H1 (cell line): Measurements from ENCODE around the gene CHI3L1. TPM values are rescaled to one million over a fixed set of nuclear protein-coding genes. Genes with fewer than 3 reads are reported as not detected.

ENCODE experiments used
- CTCF ChIA-PET: fragments of 300-600 bp; sonication (Branson Sonifier 250); formaldehyde crosslinking; loops from one replicate; lab custom pipeline; 2021; ENCODE audit not compliant: partially characterized antibody; lab: Charles Lee
- POLR2A ChIA-PET: fragments of 300-600 bp; sonication (Branson Sonifier 250); formaldehyde crosslinking; loops from one replicate; lab custom pipeline; 2021; ENCODE audit warnings: inconsistent platforms; ENCODE audit not compliant: partially characterized antibody; lab: Charles Lee
- DNase-seq, 2 experiments: peaks; one replicate each; pipeline versions ENCODE4 v3.0.0 to v3.0.0-alpha.2; 2010 to 2022; ENCODE audit warnings: low spot score in 2 of 2, low read depth in 1 of 2, mixed read lengths in 1 of 2
- FAIRE-seq: peaks from 2 replicates; lab custom pipeline; 2011; peaks lifted over from hg19 to GRCh38; lab: Jason Lieb, UNC
- H2AFZ ChIP-seq: 2 replicates; pipeline ENCODE4 v1.8.1; 2012; ENCODE audit warnings: low read length, inconsistent platforms
- H2AK5ac ChIP-seq: 2 replicates; pipeline ENCODE4 v1.6.1; 2013; ENCODE audit warnings: low read depth, low read length
- H2BK120ac ChIP-seq: replicated peaks from 2 replicates; pipeline ENCODE3; 2013; ENCODE audit warnings: low read depth, low read length, inconsistent platforms
- H2BK12ac ChIP-seq: 2 replicates; pipeline ENCODE4 v1.6.1; 2013; ENCODE audit warnings: low read depth, low read length
- H2BK15ac ChIP-seq: 2 replicates; pipeline ENCODE4 v1.6.1; 2013; ENCODE audit warnings: low read length
- H2BK20ac ChIP-seq: 2 replicates; pipeline ENCODE4 v1.6.1; 2013; ENCODE audit warnings: low read length
- H2BK5ac ChIP-seq: 2 replicates; pipeline ENCODE4 v1.6.1; 2013; ENCODE audit warnings: low read depth, low read length
- H3K14ac ChIP-seq: 2 replicates; pipeline ENCODE4 v1.6.1; 2013; ENCODE audit warnings: inconsistent platforms; ENCODE audit not compliant: insufficient read length
- H3K18ac ChIP-seq: 2 replicates; pipeline ENCODE4 v1.6.1; 2013; ENCODE audit warnings: low read length; ENCODE audit errors: extremely low read depth
- H3K23ac ChIP-seq: 2 replicates; pipeline ENCODE4 v1.6.1; 2013; ENCODE audit warnings: inconsistent platforms; ENCODE audit not compliant: insufficient read length
- H3K23me2 ChIP-seq: 2 replicates; pipeline ENCODE4 v1.6.1; 2013; ENCODE audit warnings: low read depth, low read length
- H3K27ac ChIP-seq: 2 replicates; pipeline ENCODE4 v1.6.1; 2011; ENCODE audit warnings: low read depth, low read length, inconsistent platforms
- H3K27me3 ChIP-seq, 4 experiments: replicated peaks in 1 of 4; 1 replicate in 1 of 4; 2 replicates in 3 of 4; pipeline versions ENCODE4 v1.6.1 to v1.8.1; 2011 to 2013; ENCODE audit warnings: low read length in 3 of 4, mild to moderate bottlenecking in 3 of 4, inconsistent platforms in 2 of 4, mixed read lengths in 2 of 4, moderate library complexity in 1 of 4; ENCODE audit not compliant: control insufficient read depth in 3 of 4, insufficient read depth in 3 of 4; ENCODE audit errors: extremely low read depth in 1 of 4
- H3K36me3 ChIP-seq, 4 experiments: 2 replicates each; pipeline versions ENCODE4 v1.6.1 to v1.8.1; 2011 to 2013; ENCODE audit warnings: mild to moderate bottlenecking in 4 of 4, low read length in 3 of 4, moderate library complexity in 2 of 4, control low read depth in 1 of 4, inconsistent platforms in 1 of 4; ENCODE audit not compliant: insufficient read depth in 4 of 4, control insufficient read depth in 2 of 4
- H3K4ac ChIP-seq: replicated peaks from 2 replicates; pipeline ENCODE3; 2013; ENCODE audit warnings: low read length, low read depth, mixed read lengths, inconsistent platforms; ENCODE audit not compliant: insufficient read length
- H3K4me1 ChIP-seq, 4 experiments: replicated peaks in 1 of 4; 1 replicate in 1 of 4; 2 replicates in 3 of 4; pipeline versions ENCODE4 v1.6.1 to v1.8.1; 2011 to 2013; ENCODE audit warnings: low read length in 3 of 4, inconsistent platforms in 2 of 4, mixed read lengths in 1 of 4; ENCODE audit not compliant: insufficient read depth in 4 of 4, control insufficient read depth in 3 of 4
- H3K4me2 ChIP-seq, 2 experiments: 2 replicates each; pipeline versions ENCODE4 v1.6.1 to v1.8.1; 2011 to 2013; ENCODE audit warnings: low read depth in 2 of 2, low read length in 2 of 2, control low read depth in 1 of 2, inconsistent platforms in 1 of 2, mild to moderate bottlenecking in 1 of 2; ENCODE audit not compliant: insufficient read depth in 1 of 2
- H3K4me3 ChIP-seq, 4 experiments: fragments of 200-600, 300-600 bp in 1 of 4; sonication (generic), shearing (Covaris generic), sonication (Bioruptor Twin) in 1 of 4; 2 replicates each; pipeline versions ENCODE4 v1.5.1 to v1.8.1; 2011 to 2016; ENCODE audit warnings: low read length in 4 of 4, low read depth in 3 of 4, control low read depth in 2 of 4, inconsistent platforms in 2 of 4, mild to moderate bottlenecking in 2 of 4, mixed read lengths in 1 of 4, moderate library complexity in 1 of 4; ENCODE audit not compliant: insufficient read depth in 2 of 4; ENCODE audit errors: extremely low read depth in 1 of 4
- H3K56ac ChIP-seq: replicated peaks from 2 replicates; pipeline ENCODE3; 2013; ENCODE audit warnings: low read depth, mild to moderate bottlenecking, mixed read lengths, low read length, inconsistent platforms; ENCODE audit not compliant: insufficient read length
- H3K79me1 ChIP-seq: 2 replicates; pipeline ENCODE4 v1.6.1; 2013; ENCODE audit warnings: low read depth, low read length, control low read depth
- H3K79me2 ChIP-seq, 2 experiments: 2 replicates each; pipeline versions ENCODE4 v1.6.1 to v1.8.1; 2012 to 2013; ENCODE audit warnings: low read length in 2 of 2, mild to moderate bottlenecking in 2 of 2, inconsistent platforms in 1 of 2; ENCODE audit not compliant: insufficient read depth in 2 of 2, control insufficient read depth in 1 of 2
- H3K9ac ChIP-seq, 4 experiments: replicated peaks in 1 of 4; 1 replicate in 1 of 4; 2 replicates in 3 of 4; pipeline versions ENCODE4 v1.6.1 to v1.8.1; 2011 to 2013; ENCODE audit warnings: low read depth in 3 of 4, low read length in 3 of 4, control low read depth in 2 of 4, mild to moderate bottlenecking in 2 of 4, moderate library complexity in 2 of 4, inconsistent platforms in 1 of 4; ENCODE audit errors: extremely low read depth in 1 of 4
- H3K9me3 ChIP-seq, 2 experiments: 2 replicates each; pipeline versions ENCODE4 v1.6.1 to v1.8.1; 2012 to 2013; ENCODE audit warnings: mild to moderate bottlenecking in 2 of 2, moderate library complexity in 2 of 2, control low read depth in 1 of 2, inconsistent platforms in 1 of 2, low read depth in 1 of 2, low read length in 1 of 2, mixed read lengths in 1 of 2; ENCODE audit not compliant: insufficient read depth in 2 of 2
- H4K20me1 ChIP-seq, 2 experiments: replicated peaks in 1 of 2; 2 replicates each; pipeline versions ENCODE3 to v1.8.1; 2011 to 2013; ENCODE audit warnings: inconsistent platforms in 2 of 2, low read length in 2 of 2, mild to moderate bottlenecking in 1 of 2; ENCODE audit not compliant: insufficient read depth in 2 of 2, control insufficient read depth in 1 of 2
- H4K5ac ChIP-seq: 2 replicates; pipeline ENCODE4 v1.6.1; 2013; ENCODE audit warnings: low read length, low read depth, mixed read lengths, inconsistent platforms; ENCODE audit not compliant: insufficient read length
- H4K8ac ChIP-seq: 2 replicates; pipeline ENCODE4 v1.8.0; 2013; ENCODE audit warnings: mild to moderate bottlenecking, moderate library complexity, low read length, inconsistent platforms; ENCODE audit not compliant: insufficient read depth; ENCODE audit errors: extremely low read depth
- H4K91ac ChIP-seq: replicated peaks from 2 replicates; pipeline ENCODE3; 2013; ENCODE audit warnings: low read length, mixed read lengths, inconsistent platforms; ENCODE audit not compliant: insufficient read length
- CREB1 ChIP-seq: IDR thresholded peaks from 2 replicates; pipeline ENCODE4 v1.6.1; 2012; ENCODE audit warnings: inconsistent platforms
- EGR1 ChIP-seq: IDR thresholded peaks from 2 replicates; pipeline ENCODE4 v1.6.1; 2011; ENCODE audit warnings: low read depth, low read length, borderline replicate concordance
- EP300 ChIP-seq, 2 experiments: IDR thresholded peaks; 1 replicate in 1 of 2; 2 replicates in 1 of 2; pipeline ENCODE4 v1.6.1; 2011 to 2012; ENCODE audit warnings: low read depth in 2 of 2, low read length in 2 of 2, mild to moderate bottlenecking in 2 of 2, borderline replicate concordance in 1 of 2, inconsistent platforms in 1 of 2, moderate library complexity in 1 of 2
- GABPA ChIP-seq: IDR thresholded peaks from 2 replicates; pipeline ENCODE4 v1.6.1; 2011; ENCODE audit warnings: mild to moderate bottlenecking, low read length, moderate library complexity, borderline replicate concordance; ENCODE audit not compliant: insufficient read depth
- GTF2F1 ChIP-seq: IDR thresholded peaks from 2 replicates; pipeline ENCODE4 v1.6.1; 2012; ENCODE audit warnings: low read depth, low read length, improper control_type of control experiment, borderline replicate concordance
- JUN ChIP-seq: IDR thresholded peaks from 2 replicates; pipeline ENCODE4 v1.6.1; 2011; ENCODE audit warnings: low read depth, mild to moderate bottlenecking, improper control_type of control experiment, low read length
- NANOG ChIP-seq: IDR thresholded peaks from 2 replicates; pipeline ENCODE4 v1.6.1; 2011; ENCODE audit warnings: low read length, low read depth, mild to moderate bottlenecking, inconsistent platforms; ENCODE audit not compliant: insufficient read depth, poor library complexity, severe bottlenecking
- WGBS, 2 experiments: shearing (Covaris generic) in 1 of 2; methylation state at CpG; one replicate each; pipeline versions ENCODE4 v1.1.6 to v1.1.7; 2013 to 2015; ENCODE audit warnings: low lambda C conversion rate in 2 of 2, mixed read lengths in 2 of 2, inconsistent platforms in 1 of 2, low coverage in 1 of 2, missing lambda C conversion rate in 1 of 2; ENCODE audit not compliant: insufficient replicate concordance in 2 of 2, insufficient coverage in 1 of 2, insufficient read length in 1 of 2; ENCODE audit errors: extremely low coverage in 1 of 2, missing lambda C conversion rate in 1 of 2; 5-methylcytosine and 5-hydroxymethylcytosine counted together
- polyA plus RNA-seq, 7 experiments: library from polyadenylated mRNA; depleted of rRNA in 3 of 7; stranded (reverse) in 5 of 7; unstranded in 2 of 7; fragments of >200 nt in 5 of 7; fragments of 200-250 nt in 2 of 7; gene quantifications; 1 replicate in 5 of 7; 2 replicates in 1 of 7; 4 replicates in 1 of 7; pipeline versions ENCODE4 v1.2.1 to v1.2.3, GENCODE V29; 2011 to 2013; ENCODE audit warnings: missing spikeins in 2 of 7, mixed read lengths in 2 of 7
- total RNA-seq: library from RNA; stranded (reverse); fragmentation: NEBNext Ultra II Directional; extraction: Animal tissue kit (Norgen Biotek cat#: 25700); gene quantifications from 2 replicates; pipeline ENCODE4 v1.2.1, GENCODE V29; 2021

The CHI3L1 gene
- total and polyA plus RNA-seq, 2 of the 8 experiments (the other 6 are each of a cell fraction or from before 2014, with no cell fraction given): 1.0 TPM; not detected in 1

- H4K20me1 ChIP-seq: no peaks in the 10 kb centered on the region
- no peak for TF ChIP-seq JUN
- TF ChIP-seq CREB1: no peak
- no peak for TF ChIP-seq GABPA
- no peak for TF ChIP-seq GTF2F1
- TF ChIP-seq EP300 (IDR thresholded peaks at IDR 0.05; ENCODE audit: borderline replicate concordance in 1 of 2, low read depth in 2 of 2, low read length in 2 of 2): no peak
- no peak for TF ChIP-seq EGR1
- no peak for TF ChIP-seq NANOG
- H2BK15ac ChIP-seq: no peak overlapping the region
- no peak overlapping the region for H3K27ac ChIP-seq
- no peak overlapping the region for H4K8ac ChIP-seq
- no peak overlapping the region for H4K91ac ChIP-seq
- no peak overlapping the region for H3K14ac ChIP-seq
- no peak overlapping the region for H4K5ac ChIP-seq
- H2AFZ ChIP-seq: no peak overlapping the region
- FAIRE-seq: no peak
- H3K27me3 ChIP-seq: no peaks in the 10 kb centered on the region
- H3K18ac ChIP-seq: no peak overlapping the region
- H3K9ac ChIP-seq: no peak overlapping the region
- ChIA-PET CTCF (interaction anchor here (0.8 to 18.1 kb wide), 12 partner anchors 11 to 178 kb away, joined by 3 to 479 read pairs (median 4); partner anchors contain the start of genes ADORA1 and MYOG), POLR2A (interaction anchor here (0.5 to 0.8 kb wide), 2 partner anchors 120 to 410 kb away, joined by 3 to 4 read pairs; no protein-coding TSS in a partner anchor)
- H3K79me2 ChIP-seq: no peaks in the 10 kb centered on the region
- H3K4me1 ChIP-seq: peaks cover 0 to 8% (median 6%) of the 10 kb centered on the region in 4 experiments; a peak in 6 of 7 replicates
- H2BK120ac ChIP-seq: no peak overlapping the region
- no peak overlapping the region for H3K4me2 ChIP-seq
- no peak overlapping the region for H2BK20ac ChIP-seq
- H3K4me3 ChIP-seq: no peak overlapping the region
- no peaks in the 10 kb centered on the region for H3K79me1 ChIP-seq
- H2BK5ac ChIP-seq: no peak overlapping the region
- WGBS, 2 experiments: 94% methylated on average over 3 of the region's 3 CpGs; no CpG with 5 or more reads in 1 of the 2 experiments
- no peak overlapping the region for H2BK12ac ChIP-seq
- no peak overlapping the region for H3K56ac ChIP-seq
- no peaks in the 10 kb centered on the region for H3K36me3 ChIP-seq
- H2AK5ac ChIP-seq: no peak overlapping the region
- DNase-seq: no peak
- H3K23me2 ChIP-seq: no peaks in the 10 kb centered on the region
- no peak overlapping the region for H3K4ac ChIP-seq
- H3K9me3 ChIP-seq: no peaks in the 10 kb centered on the region
- no peak overlapping the region for H3K23ac ChIP-seq
These were observed 25.3 kb upstream of the CHI3L1 start for GRCh38 chr1:203211812-203212211.
